ENCODE data around the gene KLF1. TPM values are rescaled to one million over a fixed set of nuclear protein-coding genes. Genes with fewer than 3 reads are reported as not detected.

The KLF1 gene
- total RNA-seq, 1 experiment from 2014 or later, result 0.30 TPM

DNA sequence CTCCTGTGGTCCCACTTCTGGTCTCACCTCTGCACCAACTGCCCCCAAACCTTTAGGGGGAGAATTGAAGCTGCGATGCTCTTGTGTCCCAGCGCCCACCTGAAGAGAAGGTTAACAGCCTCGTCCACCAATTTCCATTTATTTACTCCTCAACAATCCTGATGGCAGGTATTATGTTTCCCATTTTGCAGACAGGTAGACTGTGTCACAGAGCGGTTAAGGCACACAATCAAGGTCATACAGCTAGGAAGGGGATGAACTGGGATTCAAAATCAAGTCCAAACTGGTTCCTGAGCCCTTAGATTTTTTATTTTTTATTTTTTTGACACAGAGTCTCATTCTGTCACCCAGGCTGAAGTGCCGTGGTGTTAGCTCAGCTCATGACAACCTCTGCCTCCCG, 11.9 kb downstream of the KLF1 start:
- H3K4me3 ChIP-seq (ENCODE audit: low read depth, low read length, poor library complexity, severe bottlenecking), result no peak overlapping the region
- H3K27ac ChIP-seq (ENCODE audit: low read depth, low read length, poor library complexity, severe bottlenecking), result no peak overlapping the region
- CTCF ChIA-PET, result no interaction called here
- POLR2A ChIA-PET (ENCODE audit: low non-redundant PET), result no interaction called here
- DNase-seq (ENCODE audit: low spot score), result no peak
- intact Hi-C loops (cut with micrococcal nuclease; ENCODE audit: unreplicated experiment), result no loop called here
- H3K4me1 ChIP-seq (ENCODE audit: insufficient read depth, low read length, poor library complexity, severe bottlenecking), result no peaks in the 10 kb centered on the region
- no peaks in the 10 kb centered on the region for H3K27me3 ChIP-seq (replicated peaks; ENCODE audit: insufficient read depth, low read depth, low read length, poor library complexity)
- H3K9me3 ChIP-seq (ENCODE audit: low read depth, low read length, poor library complexity, severe bottlenecking), result no peaks in the 10 kb centered on the region
- peaks cover 14% of the 10 kb centered on the region for H3K36me3 ChIP-seq (ENCODE audit: insufficient read depth, low read length, poor library complexity, severe bottlenecking)
- BruUV-seq (replicated peaks), result no TSS peak
- no peak for TF ChIP-seq CTCF (conservative IDR thresholded peaks at IDR 0.05; ENCODE audit: low read depth, low read length)
- TF ChIP-seq EZH2 (IDR thresholded peaks at IDR 0.05; ENCODE audit: borderline replicate concordance, low read depth, low read length, poor library complexity, severe bottlenecking), result no peak

GRCh38 chr19:12873891-12874745, 12.9 kb downstream of the KLF1 start:
- CTCF ChIA-PET, result no interaction called here

More at GRCh38 chr19:12873891-12874745, 12.9 kb downstream of the KLF1 start:
- BruUV-seq (replicated peaks), result no TSS peak
- DNase-seq (ENCODE audit: low spot score), result no peak
- no peaks in the 10 kb centered on the region for H3K4me1 ChIP-seq (ENCODE audit: insufficient read depth, low read length, poor library complexity, severe bottlenecking)
- no peak overlapping the region for H3K27ac ChIP-seq (ENCODE audit: low read depth, low read length, poor library complexity, severe bottlenecking)
- no peak overlapping the region for H3K4me3 ChIP-seq (ENCODE audit: low read depth, low read length, poor library complexity, severe bottlenecking)
- H3K36me3 ChIP-seq (ENCODE audit: insufficient read depth, low read length, poor library complexity, severe bottlenecking), result peaks cover 14% of the 10 kb centered on the region
- intact Hi-C loops (cut with micrococcal nuclease; ENCODE audit: unreplicated experiment), result no loop called here
- no peaks in the 10 kb centered on the region for H3K27me3 ChIP-seq (replicated peaks; ENCODE audit: insufficient read depth, low read depth, low read length, poor library complexity)
- POLR2A ChIA-PET (ENCODE audit: low non-redundant PET), result no interaction called here
- no peak for TF ChIP-seq EZH2 (IDR thresholded peaks at IDR 0.05; ENCODE audit: borderline replicate concordance, low read depth, low read length, poor library complexity, severe bottlenecking)
- no peak for TF ChIP-seq CTCF (conservative IDR thresholded peaks at IDR 0.05; ENCODE audit: low read depth, low read length)
- H3K9me3 ChIP-seq (ENCODE audit: low read depth, low read length, poor library complexity, severe bottlenecking), result no peaks in the 10 kb centered on the region
